DMS153 (cell line): ENCODE data around the gene FGFRL1.
"Not testable (repeated sequence)": the region's sequence is repeated elsewhere in the genome, so short reads cannot be mapped to it uniquely, and the experiment has no call there.

Experiments used
- DNase-seq: peaks from one replicate; lab custom pipeline; 2025; lab: John Stamatoyannopoulos, UW

Gene FGFRL1

GRCh38 chr4:1040344-1041146 is 29.1 kb downstream of the FGFRL1 start:
- no peak for DNase-seq

- DNase-seq, result no peak
Measured at GRCh38 chr4:1041147-1041935, 29.9 kb downstream of the FGFRL1 start.

GRCh38 chr4:1041936-1042330 is 30.5 kb downstream of the FGFRL1 start:
- DNase-seq, result no peak

- no peak for DNase-seq
Measured at GRCh38 chr4:1042352-1043055, 31.1 kb downstream of the FGFRL1 start.

- DNase-seq, result no peak
Measured at GRCh38 chr4:1043162-1043561, 31.7 kb downstream of the FGFRL1 start.

GRCh38 chr4:1043651-1044468 is 32.4 kb downstream of the FGFRL1 start:
- no peak for DNase-seq

- no peak for DNase-seq
Measured at GRCh38 chr4:1044469-1045192, 33.2 kb downstream of the FGFRL1 start.

- DNase-seq, result no peak
Measured at GRCh38 chr4:1045193-1045594, 33.8 kb downstream of the FGFRL1 start.

GRCh38 chr4:1045595-1046201 is 34.3 kb downstream of the FGFRL1 start:
- DNase-seq, result no peak

GRCh38 chr4:1046581-1047011 is 35.2 kb downstream of the FGFRL1 start:
- DNase-seq, result not testable (repeated sequence)

- no peak for DNase-seq
Measured at GRCh38 chr4:1047106-1047975, 35.9 kb downstream of the FGFRL1 start.

- no peak for DNase-seq
Measured at GRCh38 chr4:1047976-1048772, 36.7 kb downstream of the FGFRL1 start.

- no peak for DNase-seq
Measured at GRCh38 chr4:1048773-1049590, 37.6 kb downstream of the FGFRL1 start.

GRCh38 chr4:1049591-1049905 is 38.1 kb downstream of the FGFRL1 start:
- no peak for DNase-seq

GRCh38 chr4:1050486-1051213 is 39.2 kb downstream of the FGFRL1 start:
- DNase-seq, result no peak

- no peak for DNase-seq
Measured at GRCh38 chr4:1051472-1051871, 40.0 kb downstream of the FGFRL1 start.

GRCh38 chr4:1052231-1052671 is 40.8 kb downstream of the FGFRL1 start:
- DNase-seq, result no peak
